Esophagus muscularis mucosa (tissue), 4 donors: ENCODE results near the gene APOO.

Source experiments
- EP300 ChIP-seq: sonication (generic); formaldehyde crosslinking; IDR thresholded peaks from one replicate; pipeline ENCODE4 v1.6.1; 2017; ENCODE audit warnings: antibody characterized with exemption
- POLR2A ChIP-seq: fragments of 450-650 bp; IDR thresholded peaks from one replicate; pipeline ENCODE4 v1.6.1; 2017; ENCODE audit warnings: antibody characterized with exemption, moderate library complexity, mild to moderate bottlenecking, low read depth
- POLR2AphosphoS5 ChIP-seq, 2 donors: sonication (generic); formaldehyde crosslinking; IDR thresholded peaks; one replicate each; pipeline ENCODE4 v1.6.1; 2017; ENCODE audit warnings: antibody characterized with exemption in 2 of 2
- TF ChIP-seq, protein P1 (sequence below), 3 experiments: fragments of 200-600 bp in 2 of 3; fragments of 450-650 bp in 1 of 3; sonication (generic) in 2 of 3; IDR thresholded peaks; one replicate each; pipeline ENCODE4 v1.5.1; 2017 to 2019; ENCODE audit warnings: antibody characterized with exemption in 3 of 3, mild to moderate bottlenecking in 2 of 3, moderate library complexity in 1 of 3

DNA sequence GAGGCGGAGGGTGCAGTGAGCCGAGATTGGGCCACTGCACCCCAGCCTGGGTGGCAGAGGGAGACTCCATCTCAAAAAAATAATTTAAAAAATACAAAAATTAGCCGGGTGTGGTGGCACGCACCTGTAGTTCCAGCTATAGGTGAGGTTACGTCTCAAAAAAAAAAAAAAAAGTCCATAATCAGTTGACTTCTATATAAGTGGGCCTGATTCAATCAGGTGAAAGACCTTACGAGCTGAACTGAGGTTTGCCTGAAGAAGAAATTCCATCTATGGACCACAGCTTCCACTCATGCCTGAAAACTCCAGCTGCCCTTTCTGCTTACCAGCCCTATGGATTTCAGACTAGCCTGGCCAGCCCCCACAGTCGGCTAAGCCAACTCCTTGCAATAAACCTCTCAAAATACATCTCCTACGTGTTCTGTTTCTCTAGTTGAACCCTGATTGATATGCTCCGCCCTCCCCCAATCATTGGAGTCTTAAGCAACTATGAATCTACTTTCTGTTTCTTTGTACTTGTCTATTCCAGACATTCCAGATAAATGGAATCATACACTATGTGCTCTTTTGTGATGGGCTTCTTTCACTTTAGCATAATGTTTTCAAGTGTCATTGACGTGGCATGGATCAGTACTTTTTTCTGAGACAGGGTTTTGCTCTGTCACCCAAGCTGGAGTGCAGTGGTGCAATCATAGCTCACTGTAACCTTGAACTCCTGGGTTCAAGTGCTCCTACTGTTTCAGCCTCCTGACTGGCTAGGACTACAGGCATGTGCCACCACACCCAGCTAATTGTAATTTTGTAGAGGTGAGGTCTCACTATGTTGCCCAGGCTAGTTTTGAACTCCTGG is 88.1 kb downstream of the APOO start:
- TF ChIP-seq POLR2AphosphoS5 (IDR thresholded peaks at IDR 0.05) (no peak), POLR2A (no peak), EP300 (no peak)
- TF ChIP-seq, protein P1, sequence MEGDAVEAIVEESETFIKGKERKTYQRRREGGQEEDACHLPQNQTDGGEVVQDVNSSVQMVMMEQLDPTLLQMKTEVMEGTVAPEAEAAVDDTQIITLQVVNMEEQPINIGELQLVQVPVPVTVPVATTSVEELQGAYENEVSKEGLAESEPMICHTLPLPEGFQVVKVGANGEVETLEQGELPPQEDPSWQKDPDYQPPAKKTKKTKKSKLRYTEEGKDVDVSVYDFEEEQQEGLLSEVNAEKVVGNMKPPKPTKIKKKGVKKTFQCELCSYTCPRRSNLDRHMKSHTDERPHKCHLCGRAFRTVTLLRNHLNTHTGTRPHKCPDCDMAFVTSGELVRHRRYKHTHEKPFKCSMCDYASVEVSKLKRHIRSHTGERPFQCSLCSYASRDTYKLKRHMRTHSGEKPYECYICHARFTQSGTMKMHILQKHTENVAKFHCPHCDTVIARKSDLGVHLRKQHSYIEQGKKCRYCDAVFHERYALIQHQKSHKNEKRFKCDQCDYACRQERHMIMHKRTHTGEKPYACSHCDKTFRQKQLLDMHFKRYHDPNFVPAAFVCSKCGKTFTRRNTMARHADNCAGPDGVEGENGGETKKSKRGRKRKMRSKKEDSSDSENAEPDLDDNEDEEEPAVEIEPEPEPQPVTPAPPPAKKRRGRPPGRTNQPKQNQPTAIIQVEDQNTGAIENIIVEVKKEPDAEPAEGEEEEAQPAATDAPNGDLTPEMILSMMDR (IDR thresholded peaks at IDR 0.05): no peak
